OCI-LY3 (cell line): Measurements from ENCODE around the gene EML4.

Source experiments
- CTCF ChIP-seq: fragments of 200-600, 300-600 bp; sonication (generic); IDR thresholded peaks from 2 replicates; pipeline ENCODE4 v1.5.1; 2014; ENCODE audit warnings: antibody characterized with exemption, low read length, low read depth
- EZH2phosphoT487 ChIP-seq: fragments of 200-600 bp; shearing (Covaris generic); IDR thresholded peaks from 2 replicates; pipeline ENCODE4 v1.6.1; 2018; ENCODE audit warnings: antibody characterized with exemption, mixed run types, low read depth

GRCh38 chr2:42184346-42184745, 15.2 kb downstream of the EML4 start:
- TF ChIP-seq CTCF, result no peak; the same call in 1 of the 2 replicates
- TF ChIP-seq EZH2phosphoT487, result no peak
